OCI-LY1 (cell line): ENCODE data around the gene MCHR1.

ENCODE experiments used
- CTCF ChIP-seq: fragments of 200-600 bp; sonication (generic), shearing (Covaris generic); IDR thresholded peaks from 2 replicates; pipeline ENCODE4 v1.5.1; 2017; ENCODE audit warnings: mild to moderate bottlenecking, antibody characterized with exemption, low read length, moderate library complexity, mixed read lengths
- EZH2 ChIP-seq: fragments of 200-600 bp; sonication (generic), shearing (Covaris generic); IDR thresholded peaks from 2 replicates; pipeline ENCODE4 v1.8.0; 2017; ENCODE audit warnings: borderline replicate concordance, mixed run types, mild to moderate bottlenecking, antibody characterized with exemption, low read length, moderate library complexity, mixed read lengths

- TF ChIP-seq CTCF = no peak
- TF ChIP-seq EZH2 = no peak
These were observed 5.0 kb upstream of the MCHR1 start for GRCh38 chr22:40674274-40674673.
